ENCODE results near the gene NFIB. TPM values are rescaled to one million over a fixed set of nuclear protein-coding genes. Genes with fewer than 3 reads are reported as not detected.

Gene NFIB
- polyA plus RNA-seq, 1 of the 3 experiments (the other 2 are of a cell fraction) = 9.2 TPM

- CTCF ChIA-PET = no interaction called here
- 86% methylated on average over 2 of the region's 2 CpGs for whole genome bisulfite sequencing (ENCODE audit: low lambda C conversion rate)
- no peak overlapping the region for H3K4me2 ChIP-seq
Observed at GRCh38 chr9:14213504-14213903, 100.4 kb downstream of the NFIB start.

GRCh38 chr9:14212697-14213420 is 101.1 kb downstream of the NFIB start:
- H3K4me2 ChIP-seq = no peak overlapping the region
- no peaks in the 10 kb centered on the region for H3K9me3 ChIP-seq
- peaks cover 76% of the 10 kb centered on the region for H3K79me2 ChIP-seq (ENCODE audit: insufficient read depth)
- peak overlapping the region; percentile 27 to 39; a peak in 3 of 4 replicates for H3K27ac ChIP-seq (ENCODE audit: low read depth in 2 of 2, low read length in 1 of 2)
- no peak overlapping the region for H3K9ac ChIP-seq
- no peak overlapping the region for H2AFZ ChIP-seq (ENCODE audit: low read depth)
- DNase-seq = no peak
- CTCF ChIA-PET = no interaction called here
- peaks cover 0 to 3% of the 10 kb centered on the region in 2 experiments for H3K36me3 ChIP-seq (replicated peaks in 1 of 2; ENCODE audit: control insufficient read depth in 1 of 2, insufficient read depth in 2 of 2, low read length in 1 of 2)
- no peaks in the 10 kb centered on the region for H3K27me3 ChIP-seq (ENCODE audit: insufficient read depth)
- no peak for TF ChIP-seq CHD2 (IDR thresholded peaks at IDR 0.05; ENCODE audit: low read length, partially characterized antibody)
- TF ChIP-seq, protein P1, sequence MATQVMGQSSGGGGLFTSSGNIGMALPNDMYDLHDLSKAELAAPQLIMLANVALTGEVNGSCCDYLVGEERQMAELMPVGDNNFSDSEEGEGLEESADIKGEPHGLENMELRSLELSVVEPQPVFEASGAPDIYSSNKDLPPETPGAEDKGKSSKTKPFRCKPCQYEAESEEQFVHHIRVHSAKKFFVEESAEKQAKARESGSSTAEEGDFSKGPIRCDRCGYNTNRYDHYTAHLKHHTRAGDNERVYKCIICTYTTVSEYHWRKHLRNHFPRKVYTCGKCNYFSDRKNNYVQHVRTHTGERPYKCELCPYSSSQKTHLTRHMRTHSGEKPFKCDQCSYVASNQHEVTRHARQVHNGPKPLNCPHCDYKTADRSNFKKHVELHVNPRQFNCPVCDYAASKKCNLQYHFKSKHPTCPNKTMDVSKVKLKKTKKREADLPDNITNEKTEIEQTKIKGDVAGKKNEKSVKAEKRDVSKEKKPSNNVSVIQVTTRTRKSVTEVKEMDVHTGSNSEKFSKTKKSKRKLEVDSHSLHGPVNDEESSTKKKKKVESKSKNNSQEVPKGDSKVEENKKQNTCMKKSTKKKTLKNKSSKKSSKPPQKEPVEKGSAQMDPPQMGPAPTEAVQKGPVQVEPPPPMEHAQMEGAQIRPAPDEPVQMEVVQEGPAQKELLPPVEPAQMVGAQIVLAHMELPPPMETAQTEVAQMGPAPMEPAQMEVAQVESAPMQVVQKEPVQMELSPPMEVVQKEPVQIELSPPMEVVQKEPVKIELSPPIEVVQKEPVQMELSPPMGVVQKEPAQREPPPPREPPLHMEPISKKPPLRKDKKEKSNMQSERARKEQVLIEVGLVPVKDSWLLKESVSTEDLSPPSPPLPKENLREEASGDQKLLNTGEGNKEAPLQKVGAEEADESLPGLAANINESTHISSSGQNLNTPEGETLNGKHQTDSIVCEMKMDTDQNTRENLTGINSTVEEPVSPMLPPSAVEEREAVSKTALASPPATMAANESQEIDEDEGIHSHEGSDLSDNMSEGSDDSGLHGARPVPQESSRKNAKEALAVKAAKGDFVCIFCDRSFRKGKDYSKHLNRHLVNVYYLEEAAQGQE (IDR thresholded peaks at IDR 0.05; ENCODE audit: low read depth, low read length) = no peak
- no peak for TF ChIP-seq MEF2A (IDR thresholded peaks at IDR 0.05; ENCODE audit: borderline replicate concordance, low read depth)
- TF ChIP-seq EP300 (IDR thresholded peaks at IDR 0.05; ENCODE audit: borderline replicate concordance in 1 of 2, low read depth in 1 of 2, low read length in 1 of 2) = no peak
- no peak for TF ChIP-seq POLR2AphosphoS5 (IDR thresholded peaks at IDR 0.05; ENCODE audit: low read depth, low read length)
- no peak overlapping the region for H3K4me3 ChIP-seq (ENCODE audit: low read depth in 2 of 2, low read length in 1 of 2)
- POLR2A ChIA-PET = no interaction called here
- 94% methylated on average over 5 of the region's 5 CpGs for WGBS (ENCODE audit: low lambda C conversion rate)
- peaks cover 32 to 41% of the 10 kb centered on the region in 2 experiments for H3K4me1 ChIP-seq (ENCODE audit: control insufficient read depth in 1 of 2, insufficient read depth in 2 of 2, low read depth in 1 of 2, low read length in 1 of 2)
- no peaks in the 10 kb centered on the region; the same call in 1 of the 2 replicates for H4K20me1 ChIP-seq (ENCODE audit: insufficient read depth)
- H3K9me2 ChIP-seq = no peaks in the 10 kb centered on the region
- peaks cover 24% of the 10 kb centered on the region for H3F3A ChIP-seq (replicated peaks; ENCODE audit: insufficient read depth)

More at GRCh38 chr9:14213504-14213903, 100.4 kb downstream of the NFIB start:
- no peaks in the 10 kb centered on the region for H3K9me3 ChIP-seq
- peaks cover 24% of the 10 kb centered on the region for H3F3A ChIP-seq (replicated peaks; ENCODE audit: insufficient read depth)
- H3K4me3 ChIP-seq (ENCODE audit: low read depth in 2 of 2, low read length in 1 of 2) = no peak overlapping the region
- no peaks in the 10 kb centered on the region for H3K27me3 ChIP-seq (ENCODE audit: insufficient read depth)
- H3K9ac ChIP-seq = no peak overlapping the region
- peaks cover 76% of the 10 kb centered on the region for H3K79me2 ChIP-seq (ENCODE audit: insufficient read depth)
- no peak overlapping the region for H2AFZ ChIP-seq (ENCODE audit: low read depth)
- no peaks in the 10 kb centered on the region; the same call in 1 of the 2 replicates for H4K20me1 ChIP-seq (ENCODE audit: insufficient read depth)
- no peak for DNase-seq
- TF ChIP-seq GATA2 (CRISPR knock-in tag; IDR thresholded peaks at IDR 0.05) (no peak), RAD21 (IDR thresholded peaks at IDR 0.05; ENCODE audit: low read length) (no peak), TAF1 (IDR thresholded peaks at IDR 0.05; ENCODE audit: borderline replicate concordance, low read depth, low read length) (no peak), RXRA (IDR thresholded peaks at IDR 0.05; ENCODE audit: borderline replicate concordance, low read depth) (no peak), YY1 (IDR thresholded peaks at IDR 0.05; ENCODE audit: low read depth) (no peak), RFX5 (IDR thresholded peaks at IDR 0.05; ENCODE audit: low read length) (no peak), POLR2AphosphoS5 (IDR thresholded peaks at IDR 0.05; ENCODE audit: low read depth, low read length) (no peak), MEF2A (IDR thresholded peaks at IDR 0.05; ENCODE audit: borderline replicate concordance, low read depth) (no peak)
- TF ChIP-seq, protein P2, sequence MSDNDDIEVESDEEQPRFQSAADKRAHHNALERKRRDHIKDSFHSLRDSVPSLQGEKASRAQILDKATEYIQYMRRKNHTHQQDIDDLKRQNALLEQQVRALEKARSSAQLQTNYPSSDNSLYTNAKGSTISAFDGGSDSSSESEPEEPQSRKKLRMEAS (IDR thresholded peaks at IDR 0.05; ENCODE audit: low read depth) = no peak
- TF ChIP-seq, protein P3, sequence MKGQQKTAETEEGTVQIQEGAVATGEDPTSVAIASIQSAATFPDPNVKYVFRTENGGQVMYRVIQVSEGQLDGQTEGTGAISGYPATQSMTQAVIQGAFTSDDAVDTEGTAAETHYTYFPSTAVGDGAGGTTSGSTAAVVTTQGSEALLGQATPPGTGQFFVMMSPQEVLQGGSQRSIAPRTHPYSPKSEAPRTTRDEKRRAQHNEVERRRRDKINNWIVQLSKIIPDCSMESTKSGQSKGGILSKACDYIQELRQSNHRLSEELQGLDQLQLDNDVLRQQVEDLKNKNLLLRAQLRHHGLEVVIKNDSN (IDR thresholded peaks at IDR 0.05; ENCODE audit: borderline replicate concordance, low read depth) = no peak
- peaks cover 31 to 47% of the 10 kb centered on the region in 2 experiments for H3K4me1 ChIP-seq (ENCODE audit: control insufficient read depth in 1 of 2, insufficient read depth in 2 of 2, low read depth in 1 of 2, low read length in 1 of 2)
- POLR2A ChIA-PET = no interaction called here
- H3K36me3 ChIP-seq (replicated peaks in 1 of 2; ENCODE audit: control insufficient read depth in 1 of 2, insufficient read depth in 2 of 2, low read length in 1 of 2) = peaks cover 0 to 3% of the 10 kb centered on the region in 2 experiments
- H3K27ac ChIP-seq (ENCODE audit: low read depth in 2 of 2, low read length in 1 of 2) = no peak overlapping the region; a peak in 1 of 4 replicates
- no peaks in the 10 kb centered on the region for H3K9me2 ChIP-seq

Data from SK-N-SH (cell line).